ENCODE results near the gene ZBED3. TPM values are rescaled to one million over a fixed set of nuclear protein-coding genes. Genes with fewer than 3 reads are reported as not detected.

ZBED3 gene
- polyA plus RNA-seq, 4 donors: 2.4 to 17.5 (median 5.2) TPM

DNA sequence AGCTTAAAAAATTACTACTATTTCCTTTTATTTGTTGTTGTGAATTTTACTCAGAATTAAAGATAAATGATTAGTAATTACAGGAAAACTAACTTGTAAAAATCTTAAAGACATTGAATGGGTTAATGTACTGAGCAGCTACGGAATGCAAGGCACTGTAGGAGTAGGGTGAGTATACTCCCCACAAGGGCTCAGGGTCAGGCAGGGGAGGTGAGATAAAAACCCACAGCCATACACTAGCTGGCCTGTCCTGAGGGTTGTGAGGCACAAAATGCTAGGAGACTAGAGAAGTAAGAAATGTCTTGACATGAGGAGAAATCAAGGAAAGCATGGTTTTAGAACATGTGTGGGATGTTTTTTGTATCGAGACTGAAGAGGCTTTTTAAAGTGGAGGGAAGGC lies 13.4 kb downstream of the ZBED3 start:
- Histone ChIP-seq H3K27me3 (ENCODE audit: control insufficient read depth in 3 of 3, insufficient read depth in 3 of 3, low read length in 3 of 3) (no peaks in the 10 kb centered on the region), H3K9me3 (ENCODE audit: control insufficient read depth in 2 of 2, insufficient read depth in 1 of 2, low read depth in 1 of 2, low read length in 1 of 2) (no peaks in the 10 kb centered on the region), H3K4me3 (ENCODE audit: low read depth in 1 of 3, low read length in 3 of 3) (no peak overlapping the region), H3K4me1 (ENCODE audit: control insufficient read depth in 3 of 3, insufficient read depth in 2 of 3, low read depth in 1 of 3, low read length in 2 of 3) (peaks cover 0 to 4% (median 2%) of the 10 kb centered on the region in 3 donors), H3K36me3 (ENCODE audit: control insufficient read depth in 3 of 3, insufficient read depth in 2 of 3, low read depth in 1 of 3, low read length in 3 of 3) (peaks cover 0 to 22% (median 6%) of the 10 kb centered on the region in 3 donors), H3K27ac (ENCODE audit: low read depth in 1 of 3, low read length in 2 of 3) (no peak overlapping the region)
- FAIRE-seq (no peak), DNase-seq (no peak)
- 76 to 85% (median 81%) methylated on average over 2 of the region's 2 CpGs for WGBS, 3 donors

DNA sequence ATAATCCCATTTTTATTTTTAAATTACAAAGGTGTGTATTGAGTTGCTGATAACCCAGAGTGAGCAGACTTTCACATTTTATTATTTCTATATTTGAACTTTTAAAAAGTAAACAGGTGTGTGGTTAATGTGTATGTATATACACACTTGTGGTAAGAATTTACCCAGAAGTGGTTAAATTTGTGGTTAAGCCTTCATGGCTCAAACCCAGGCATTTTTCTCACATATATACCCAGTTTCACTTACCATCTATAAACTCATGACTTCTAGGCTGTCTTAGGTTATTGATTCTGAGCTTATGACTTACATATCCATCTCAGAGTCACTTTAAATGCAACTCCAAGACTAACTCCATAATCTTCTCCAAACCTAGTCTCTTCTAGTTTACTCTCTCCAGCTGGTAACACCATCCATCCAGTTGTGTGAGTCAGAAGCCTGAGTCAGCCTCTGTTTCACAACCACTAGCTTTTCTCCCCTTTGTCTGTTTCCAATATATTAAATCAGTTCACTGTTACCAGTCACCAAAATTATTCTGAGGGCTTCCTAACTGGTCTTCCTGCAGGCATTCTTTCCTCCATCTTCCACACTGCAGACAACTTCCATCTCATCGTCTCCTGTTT lies 20.2 kb downstream of the ZBED3 start:
- Histone ChIP-seq H3K27ac (ENCODE audit: low read depth in 1 of 3, low read length in 2 of 3) (no peak overlapping the region), H3K27me3 (ENCODE audit: control insufficient read depth in 3 of 3, insufficient read depth in 3 of 3, low read length in 3 of 3) (no peaks in the 10 kb centered on the region), H3K4me3 (ENCODE audit: low read depth in 1 of 3, low read length in 3 of 3) (no peak overlapping the region), H3K9me3 (ENCODE audit: control insufficient read depth in 2 of 2, insufficient read depth in 1 of 2, low read depth in 1 of 2, low read length in 1 of 2) (no peaks in the 10 kb centered on the region), H3K36me3 (ENCODE audit: control insufficient read depth in 3 of 3, insufficient read depth in 2 of 3, low read depth in 1 of 3, low read length in 3 of 3) (peaks cover 3 to 22% (median 7%) of the 10 kb centered on the region in 3 donors), H3K4me1 (ENCODE audit: control insufficient read depth in 3 of 3, insufficient read depth in 2 of 3, low read depth in 1 of 3, low read length in 2 of 3) (peaks cover 0 to 2% (median 1%) of the 10 kb centered on the region in 3 donors)
- WGBS, 3 donors: 73 to 88% (median 86%) methylated on average over 1 of the region's 1 CpG
- no peak for DNase-seq
- FAIRE-seq: no peak

GRCh38 chr5:77066184-77066583 lies 20.9 kb downstream of the ZBED3 start:
- H3K4me3 ChIP-seq (ENCODE audit: low read depth in 1 of 3, low read length in 3 of 3): no peak overlapping the region
- peaks cover 0 to 3% (median 0%) of the 10 kb centered on the region in 3 donors for H3K4me1 ChIP-seq (ENCODE audit: control insufficient read depth in 3 of 3, insufficient read depth in 2 of 3, low read depth in 1 of 3, low read length in 2 of 3)
- no peak for FAIRE-seq
- 87 to 100% (median 91%) methylated on average over 1 of the region's 1 CpG for WGBS, 3 donors
- no peak for DNase-seq
- no peak overlapping the region for H3K27ac ChIP-seq (ENCODE audit: low read depth in 1 of 3, low read length in 2 of 3)
- no peaks in the 10 kb centered on the region for H3K9me3 ChIP-seq (ENCODE audit: control insufficient read depth in 2 of 2, insufficient read depth in 1 of 2, low read depth in 1 of 2, low read length in 1 of 2)
- no peaks in the 10 kb centered on the region for H3K27me3 ChIP-seq (ENCODE audit: control insufficient read depth in 3 of 3, insufficient read depth in 3 of 3, low read length in 3 of 3)
- peaks cover 3 to 25% (median 4%) of the 10 kb centered on the region in 3 donors for H3K36me3 ChIP-seq (ENCODE audit: control insufficient read depth in 3 of 3, insufficient read depth in 2 of 3, low read depth in 1 of 3, low read length in 3 of 3)

GRCh38 chr5:77065256-77065655 lies 21.8 kb downstream of the ZBED3 start:
- no peaks in the 10 kb centered on the region for H3K27me3 ChIP-seq (ENCODE audit: control insufficient read depth in 3 of 3, insufficient read depth in 3 of 3, low read length in 3 of 3)
- H3K9me3 ChIP-seq (ENCODE audit: control insufficient read depth in 2 of 2, insufficient read depth in 1 of 2, low read depth in 1 of 2, low read length in 1 of 2): no peaks in the 10 kb centered on the region
- no peak overlapping the region for H3K27ac ChIP-seq (ENCODE audit: low read depth in 1 of 3, low read length in 2 of 3)
- DNase-seq: no peak
- peaks cover 0 to 3% (median 0%) of the 10 kb centered on the region in 3 donors for H3K4me1 ChIP-seq (ENCODE audit: control insufficient read depth in 3 of 3, insufficient read depth in 2 of 3, low read depth in 1 of 3, low read length in 2 of 3)
- WGBS, 3 donors: 83 to 99% (median 94%) methylated on average over 3 of the region's 3 CpGs
- FAIRE-seq: no peak
- H3K4me3 ChIP-seq (ENCODE audit: low read depth in 1 of 3, low read length in 3 of 3): no peak overlapping the region
- peaks cover 3 to 25% (median 4%) of the 10 kb centered on the region in 3 donors for H3K36me3 ChIP-seq (ENCODE audit: control insufficient read depth in 3 of 3, insufficient read depth in 2 of 3, low read depth in 1 of 3, low read length in 3 of 3)

DNA sequence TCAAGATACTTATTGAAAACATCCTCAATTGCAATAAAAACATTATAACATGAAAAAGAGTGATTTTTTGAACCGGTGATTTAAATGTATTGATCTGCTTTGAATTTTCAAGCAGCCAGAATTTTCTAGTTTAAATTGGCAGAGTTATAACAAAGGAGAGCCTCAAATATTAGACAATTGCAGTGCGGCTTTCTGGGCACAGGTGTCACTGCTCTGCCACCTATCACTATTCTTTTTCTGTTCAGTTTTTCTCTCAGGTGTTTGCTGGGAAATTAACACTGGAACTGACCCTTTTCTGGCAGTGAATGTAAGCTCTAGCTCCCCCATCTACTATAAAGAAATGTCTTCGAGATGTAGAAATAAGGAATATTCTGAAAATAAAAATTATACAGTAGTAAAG lies 23.0 kb downstream of the ZBED3 start:
- Histone ChIP-seq H3K27me3 (ENCODE audit: control insufficient read depth in 3 of 3, insufficient read depth in 3 of 3, low read length in 3 of 3) (no peaks in the 10 kb centered on the region), H3K36me3 (ENCODE audit: control insufficient read depth in 3 of 3, insufficient read depth in 2 of 3, low read depth in 1 of 3, low read length in 3 of 3) (peaks cover 3 to 26% (median 9%) of the 10 kb centered on the region in 3 donors), H3K4me1 (ENCODE audit: control insufficient read depth in 3 of 3, insufficient read depth in 2 of 3, low read depth in 1 of 3, low read length in 2 of 3) (peaks cover 0 to 3% (median 0%) of the 10 kb centered on the region in 3 donors), H3K27ac (ENCODE audit: low read depth in 1 of 3, low read length in 2 of 3) (no peak overlapping the region), H3K4me3 (ENCODE audit: low read depth in 1 of 3, low read length in 3 of 3) (no peak overlapping the region), H3K9me3 (ENCODE audit: control insufficient read depth in 2 of 2, insufficient read depth in 1 of 2, low read depth in 1 of 2, low read length in 1 of 2) (no peaks in the 10 kb centered on the region)
- no peak for FAIRE-seq
- DNase-seq: no peak
- 69 to 91% (median 73%) methylated on average over 3 of the region's 3 CpGs for WGBS, 3 donors

- Histone ChIP-seq H3K27ac (ENCODE audit: low read depth in 1 of 3, low read length in 2 of 3) (no peak overlapping the region), H3K27me3 (ENCODE audit: control insufficient read depth in 3 of 3, insufficient read depth in 3 of 3, low read length in 3 of 3) (no peaks in the 10 kb centered on the region), H3K4me3 (ENCODE audit: low read depth in 1 of 3, low read length in 3 of 3) (no peak overlapping the region), H3K4me1 (ENCODE audit: control insufficient read depth in 3 of 3, insufficient read depth in 2 of 3, low read depth in 1 of 3, low read length in 2 of 3) (no peaks in the 10 kb centered on the region), H3K9me3 (ENCODE audit: control insufficient read depth in 2 of 2, insufficient read depth in 1 of 2, low read depth in 1 of 2, low read length in 1 of 2) (no peaks in the 10 kb centered on the region), H3K36me3 (ENCODE audit: control insufficient read depth in 3 of 3, insufficient read depth in 2 of 3, low read depth in 1 of 3, low read length in 3 of 3) (peaks cover 0 to 15% (median 8%) of the 10 kb centered on the region in 3 donors)
- DNase-seq (no peak), FAIRE-seq (no peak)
- 95 to 100% (median 97%) methylated on average over 1 of the region's 1 CpG for WGBS, 3 donors
Observed at GRCh38 chr5:77046416-77047073, 40.5 kb downstream of the ZBED3 start.

- Histone ChIP-seq H3K4me1 (ENCODE audit: control insufficient read depth in 3 of 3, insufficient read depth in 2 of 3, low read depth in 1 of 3, low read length in 2 of 3) (peaks cover 0 to 6% (median 4%) of the 10 kb centered on the region in 3 donors), H3K36me3 (ENCODE audit: control insufficient read depth in 3 of 3, insufficient read depth in 2 of 3, low read depth in 1 of 3, low read length in 3 of 3) (peaks cover 6 to 15% (median 6%) of the 10 kb centered on the region in 3 donors), H3K4me3 (ENCODE audit: low read depth in 1 of 3, low read length in 3 of 3) (no peak overlapping the region), H3K27me3 (ENCODE audit: control insufficient read depth in 3 of 3, insufficient read depth in 3 of 3, low read length in 3 of 3) (no peaks in the 10 kb centered on the region), H3K9me3 (ENCODE audit: control insufficient read depth in 2 of 2, insufficient read depth in 1 of 2, low read depth in 1 of 2, low read length in 1 of 2) (no peaks in the 10 kb centered on the region), H3K27ac (ENCODE audit: low read depth in 1 of 3, low read length in 2 of 3) (no peak overlapping the region)
- no peak for DNase-seq
- 75 to 93% (median 83%) methylated on average over 1 of the region's 1 CpG for WGBS, 3 donors
- no peak for FAIRE-seq
Observed at GRCh38 chr5:77035950-77036349, 51.1 kb downstream of the ZBED3 start.

DNA sequence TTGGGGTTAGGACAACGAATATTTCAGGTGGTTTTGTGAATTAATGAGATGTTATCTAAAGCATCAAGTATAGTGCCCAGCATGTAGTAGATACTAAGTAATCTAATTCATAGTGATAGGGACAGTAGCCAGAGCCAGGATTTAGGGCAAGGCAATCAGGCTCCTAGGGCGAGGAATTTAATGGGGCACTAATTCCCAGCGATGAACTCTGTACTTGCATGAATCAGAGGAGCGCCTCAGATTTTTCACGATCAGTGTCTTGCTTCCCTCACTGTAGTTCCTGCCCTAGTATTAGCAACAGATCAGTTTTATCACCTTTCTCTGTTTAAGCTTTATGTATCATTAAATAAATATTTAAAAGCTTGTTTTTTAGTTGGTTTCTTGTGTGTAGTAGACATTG lies 53.7 kb downstream of the ZBED3 start:
- 23 to 69% (median 42%) methylated on average over 5 of the region's 5 CpGs for WGBS, 3 donors
- FAIRE-seq (no peak), DNase-seq (peak; percentile 49 to 81)

More for the DNA sequence above, 53.7 kb downstream of the ZBED3 start:
- Histone ChIP-seq H3K36me3 (ENCODE audit: control insufficient read depth in 3 of 3, insufficient read depth in 2 of 3, low read depth in 1 of 3, low read length in 3 of 3) (peaks cover 4 to 8% (median 4%) of the 10 kb centered on the region in 3 donors), H3K4me3 (ENCODE audit: low read depth in 1 of 3, low read length in 3 of 3) (no peak overlapping the region), H3K4me1 (ENCODE audit: control insufficient read depth in 3 of 3, insufficient read depth in 2 of 3, low read depth in 1 of 3, low read length in 2 of 3) (peaks cover 4 to 16% (median 5%) of the 10 kb centered on the region in 3 donors), H3K27ac (ENCODE audit: low read depth in 1 of 3, low read length in 2 of 3) (no peak overlapping the region), H3K9me3 (ENCODE audit: control insufficient read depth in 2 of 2, insufficient read depth in 1 of 2, low read depth in 1 of 2, low read length in 1 of 2) (peaks cover 0 to 15% of the 10 kb centered on the region in 2 donors), H3K27me3 (ENCODE audit: control insufficient read depth in 3 of 3, insufficient read depth in 3 of 3, low read length in 3 of 3) (no peaks in the 10 kb centered on the region)

All from small intestine (tissue), 7 donors.